CD4-positive, alpha-beta memory T cell (primary cell): ENCODE measurements around the gene PCSK2. TPM values are rescaled to one million over a fixed set of nuclear protein-coding genes. Genes with fewer than 3 reads are reported as not detected.

Experiments used
- CTCF ChIA-PET: fragments of 350-600 bp; sonication (Branson Sonifier 250); formaldehyde crosslinking; loops from one replicate; lab custom pipeline; 2021; ENCODE audit warnings: inconsistent platforms; ENCODE audit not compliant: partially characterized antibody; lab: Charles Lee
- POLR2A ChIA-PET: fragments of 350-600 bp; sonication (Branson Sonifier 250); formaldehyde crosslinking; loops from one replicate; lab custom pipeline; 2021; ENCODE audit not compliant: partially characterized antibody; lab: Charles Lee
- DNase-seq, 5 donors: peaks; one replicate each; pipeline versions ENCODE4 v3.0.0 to v3.0.0-alpha.2; 2020 to 2022; ENCODE audit warnings: mixed read lengths in 1 of 5
- H3K27ac ChIP-seq: one replicate; pipeline ENCODE4 v1.7.0; 2013; ENCODE audit warnings: low read depth, low read length
- H3K27me3 ChIP-seq: 2 replicates; pipeline ENCODE4 v1.7.0; 2013; ENCODE audit warnings: mild to moderate bottlenecking, low read length, moderate library complexity; ENCODE audit not compliant: insufficient read depth
- H3K36me3 ChIP-seq: 2 replicates; pipeline ENCODE4 v1.7.0; 2013; ENCODE audit warnings: mild to moderate bottlenecking, low read length, moderate library complexity; ENCODE audit not compliant: insufficient read depth
- H3K4me1 ChIP-seq: 2 replicates; pipeline ENCODE4 v1.7.0; 2013; ENCODE audit warnings: mild to moderate bottlenecking, low read length, moderate library complexity; ENCODE audit not compliant: insufficient read depth
- H3K4me3 ChIP-seq, 2 donors: one replicate each; pipeline ENCODE4 v1.7.0; 2013; ENCODE audit warnings: low read length in 2 of 2, mild to moderate bottlenecking in 1 of 2
- H3K9me3 ChIP-seq, 2 donors: one replicate each; pipeline ENCODE4 v1.7.0; 2013; ENCODE audit warnings: low read length in 2 of 2, control low read depth in 1 of 2; ENCODE audit not compliant: control insufficient read depth in 1 of 2
- H3K27ac Mint-ChIP-seq, 7 donors: one replicate each; pipeline ENCODE4 v1.8.0; 2020 to 2021; ENCODE audit warnings: mixed read lengths in 7 of 7, mild to moderate bottlenecking in 6 of 7, inconsistent platforms in 3 of 7, moderate library complexity in 3 of 7
- H3K27me3 Mint-ChIP-seq, 2 donors: one replicate each; pipeline ENCODE4 v1.8.0; 2020 to 2021; ENCODE audit warnings: mixed read lengths in 2 of 2
- H3K36me3 Mint-ChIP-seq, 2 donors: one replicate each; pipeline ENCODE4 v1.8.0; 2020 to 2021; ENCODE audit warnings: mixed read lengths in 2 of 2, inconsistent platforms in 1 of 2, mild to moderate bottlenecking in 1 of 2
- H3K4me1 Mint-ChIP-seq, 4 donors: one replicate each; pipeline ENCODE4 v1.8.0; 2020 to 2021; ENCODE audit warnings: mixed read lengths in 4 of 4, mild to moderate bottlenecking in 1 of 4
- H3K4me3 Mint-ChIP-seq, 8 donors: one replicate each; pipeline ENCODE4 v1.8.0; 2020 to 2021; ENCODE audit warnings: mixed read lengths in 8 of 8, mild to moderate bottlenecking in 7 of 8, moderate library complexity in 6 of 8, inconsistent platforms in 3 of 8
- H3K9me3 Mint-ChIP-seq, 8 donors: one replicate each; pipeline ENCODE4 v1.8.0; 2020 to 2021; ENCODE audit warnings: mixed read lengths in 8 of 8, mild to moderate bottlenecking in 5 of 8, inconsistent platforms in 3 of 8, moderate library complexity in 1 of 8
- intact Hi-C: fragments of 100-400 bp; cut with micrococcal nuclease; formaldehyde crosslinking; loops from one replicate; pipeline ENCODE4 v1.15.1; 2023
- polyA plus RNA-seq, 2 donors: library from polyadenylated mRNA; unstranded; fragments of 300-500 nt; fragmentation: Illumina TruSeq; gene quantifications; one replicate each; pipeline ENCODE4 v1.2.3, GENCODE V29; 2021
- total RNA-seq, 2 experiments: library from RNA; stranded (reverse); gene quantifications; one replicate each; pipeline ENCODE4 v1.2.3, GENCODE V29; 2021

PCSK2 gene
- total and polyA plus RNA-seq, 4 experiments from 2014 or later = not detected

DNA sequence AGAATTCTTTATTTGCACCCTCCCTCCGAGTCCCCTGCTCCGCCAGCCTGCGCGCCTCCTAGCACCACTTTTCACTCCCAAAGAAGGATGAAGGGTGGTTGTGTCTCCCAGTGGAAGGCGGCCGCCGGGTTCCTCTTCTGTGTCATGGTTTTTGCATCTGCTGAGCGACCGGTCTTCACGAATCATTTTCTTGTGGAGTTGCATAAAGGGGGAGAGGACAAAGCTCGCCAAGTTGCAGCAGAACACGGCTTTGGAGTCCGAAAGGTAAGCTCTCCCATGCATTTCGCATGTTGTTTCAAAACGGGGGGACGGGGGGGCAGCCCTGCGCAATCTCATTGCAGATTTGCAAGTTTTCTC lies 357 bp downstream of the PCSK2 start:
- CTCF ChIA-PET = no interaction called here
- H3K4me3 Mint-ChIP-seq = no peak overlapping the region
- Histone ChIP-seq H3K4me3 (no peak overlapping the region), H3K4me1 (no peaks in the 10 kb centered on the region), H3K27ac (no peak overlapping the region), H3K27me3 (peaks cover 4% of the 10 kb centered on the region), H3K9me3 (no peaks in the 10 kb centered on the region), H3K36me3 (no peaks in the 10 kb centered on the region)
- H3K9me3 Mint-ChIP-seq = peaks cover 0 to 10% (median 4%) of the 10 kb centered on the region in 8 donors
- no peak for DNase-seq
- H3K36me3 Mint-ChIP-seq = no peaks in the 10 kb centered on the region
- POLR2A ChIA-PET = no interaction called here
- peaks cover 0 to 15% (median 5%) of the 10 kb centered on the region in 4 donors for H3K4me1 Mint-ChIP-seq
- intact Hi-C loops = no loop called here
- peaks cover 37 to 40% of the 10 kb centered on the region in 2 donors for H3K27me3 Mint-ChIP-seq
- H3K27ac Mint-ChIP-seq = no peak overlapping the region

DNA sequence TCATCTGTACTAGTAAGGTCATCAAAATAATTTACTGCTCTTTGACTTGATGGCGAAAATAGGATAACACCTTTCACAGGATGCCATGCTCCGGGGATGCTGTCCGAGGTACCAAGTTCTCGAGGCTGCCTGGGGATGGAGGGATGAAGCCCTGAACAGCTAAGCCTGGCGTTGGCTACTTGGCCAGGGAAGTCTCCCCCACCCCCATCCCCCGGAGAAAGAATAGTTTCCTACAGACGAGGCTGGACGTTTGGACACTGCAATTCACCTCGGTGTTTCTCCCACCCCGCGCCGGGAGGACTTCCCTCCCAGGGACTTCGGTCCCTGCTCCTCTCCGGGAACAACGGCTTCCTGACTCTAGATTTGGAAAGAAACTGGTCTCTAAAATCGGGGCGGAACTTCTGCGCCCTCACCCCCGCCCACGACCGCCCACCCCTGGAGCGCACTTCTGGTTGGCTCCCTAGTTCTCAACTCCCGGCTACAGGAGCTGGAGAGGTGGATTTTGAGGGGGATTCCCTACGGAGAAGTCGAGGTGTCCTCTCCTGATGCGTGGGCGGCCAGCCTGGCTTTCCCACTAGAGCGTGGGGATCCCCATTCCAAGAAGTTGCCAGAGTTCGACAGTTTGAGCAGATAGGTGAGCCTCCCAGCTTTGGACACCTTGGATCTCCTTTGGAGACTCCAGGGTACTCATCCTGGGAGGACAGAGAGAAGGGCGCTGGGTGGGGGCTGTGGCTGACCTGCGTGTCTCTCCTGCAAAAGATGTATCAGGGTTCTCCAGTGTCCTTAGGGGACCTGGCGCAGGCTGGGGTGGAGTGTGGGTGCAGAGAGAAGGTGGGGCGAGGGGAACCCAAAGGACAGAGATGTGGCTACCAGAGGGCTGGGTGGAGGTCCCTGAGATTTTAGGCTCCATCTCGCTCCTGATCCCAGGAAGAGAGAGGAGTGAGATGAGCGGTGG lies 1.1 kb downstream of the PCSK2 start:
- Histone ChIP-seq H3K36me3 (no peaks in the 10 kb centered on the region), H3K4me3 (no peak overlapping the region), H3K4me1 (no peaks in the 10 kb centered on the region), H3K27me3 (peaks cover 4% of the 10 kb centered on the region), H3K9me3 (no peaks in the 10 kb centered on the region), H3K27ac (no peak overlapping the region)
- no peaks in the 10 kb centered on the region for H3K36me3 Mint-ChIP-seq
- ChIA-PET POLR2A (no interaction called here), CTCF (no interaction called here)
- H3K9me3 Mint-ChIP-seq = peaks cover 0 to 10% (median 4%) of the 10 kb centered on the region in 8 donors
- intact Hi-C loops = no loop called here
- peaks cover 37 to 40% of the 10 kb centered on the region in 2 donors for H3K27me3 Mint-ChIP-seq
- no peak overlapping the region for H3K27ac Mint-ChIP-seq
- DNase-seq = no peak
- H3K4me3 Mint-ChIP-seq = peak overlapping the region in 1 of 8 donors; percentile 8
- peaks cover 0 to 15% (median 5%) of the 10 kb centered on the region in 4 donors for H3K4me1 Mint-ChIP-seq

DNA sequence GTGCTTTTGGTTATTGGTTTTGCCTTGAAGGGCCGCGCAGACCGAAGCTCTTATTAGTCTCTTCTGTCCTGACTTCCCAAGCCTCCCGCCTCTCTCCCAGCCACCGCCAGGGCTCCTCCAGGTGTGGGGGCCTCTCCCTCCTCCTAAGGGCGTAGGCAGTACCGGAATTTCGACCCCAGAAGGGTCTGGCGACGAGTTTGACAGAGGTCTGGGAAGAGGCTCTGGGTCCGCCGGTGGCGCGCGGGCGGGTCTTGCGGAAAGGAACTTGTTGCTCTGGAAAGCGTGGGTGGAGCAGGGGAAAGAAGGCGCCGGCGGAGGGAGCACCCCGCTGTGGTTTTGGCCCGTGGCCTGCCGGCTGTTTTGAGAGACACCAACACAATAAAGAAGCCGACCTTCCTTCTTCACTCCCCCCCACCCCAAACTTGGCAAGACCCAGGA lies 1.8 kb downstream of the PCSK2 start:
- no peaks in the 10 kb centered on the region for H3K36me3 Mint-ChIP-seq
- peaks cover 4% of the 10 kb centered on the region for H3K27me3 ChIP-seq
- H3K27ac Mint-ChIP-seq = no peak overlapping the region
- no peaks in the 10 kb centered on the region for H3K4me1 ChIP-seq
- DNase-seq = no peak
- peaks cover 0 to 10% (median 4%) of the 10 kb centered on the region in 8 donors for H3K9me3 Mint-ChIP-seq
- CTCF ChIA-PET = no interaction called here
- H3K4me3 Mint-ChIP-seq = no peak overlapping the region
- H3K36me3 ChIP-seq = no peaks in the 10 kb centered on the region
- H3K27ac ChIP-seq = no peak overlapping the region
- H3K9me3 ChIP-seq = no peaks in the 10 kb centered on the region
- no peak overlapping the region for H3K4me3 ChIP-seq
- H3K27me3 Mint-ChIP-seq = peaks cover 33 to 37% of the 10 kb centered on the region in 2 donors
- POLR2A ChIA-PET = no interaction called here
- peaks cover 0 to 15% (median 5%) of the 10 kb centered on the region in 4 donors for H3K4me1 Mint-ChIP-seq
- intact Hi-C loops = no loop called here

DNA sequence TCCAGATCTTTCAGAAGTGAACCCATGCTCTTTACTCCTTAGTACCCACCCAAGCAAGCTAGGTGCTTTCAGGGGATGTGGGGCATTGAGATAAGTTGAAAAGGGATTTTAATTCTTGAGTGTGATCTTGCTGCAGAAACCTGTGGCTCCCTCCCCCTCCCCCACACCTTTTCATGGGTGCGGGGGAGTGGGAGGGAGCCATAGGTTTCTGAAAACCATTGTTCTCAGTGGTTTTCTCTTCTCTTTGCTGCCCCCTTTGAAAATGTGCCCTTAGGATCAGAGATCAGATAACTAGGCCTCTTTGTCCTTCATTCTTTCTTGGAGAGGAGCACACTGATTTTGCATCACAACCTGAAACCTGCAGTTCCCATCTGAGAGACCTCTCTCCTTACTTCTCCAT lies 2.4 kb downstream of the PCSK2 start:
- Histone ChIP-seq H3K9me3 (no peaks in the 10 kb centered on the region), H3K4me1 (no peaks in the 10 kb centered on the region), H3K27ac (no peak overlapping the region), H3K36me3 (no peaks in the 10 kb centered on the region), H3K27me3 (peaks cover 4% of the 10 kb centered on the region), H3K4me3 (no peak overlapping the region)
- POLR2A ChIA-PET = no interaction called here
- H3K9me3 Mint-ChIP-seq = peaks cover 0 to 10% (median 4%) of the 10 kb centered on the region in 8 donors
- H3K4me1 Mint-ChIP-seq = peaks cover 0 to 15% (median 5%) of the 10 kb centered on the region in 4 donors
- no peak overlapping the region for H3K4me3 Mint-ChIP-seq
- DNase-seq = no peak
- H3K27ac Mint-ChIP-seq = no peak overlapping the region
- CTCF ChIA-PET = no interaction called here
- intact Hi-C loops = no loop called here
- peaks cover 30 to 37% of the 10 kb centered on the region in 2 donors for H3K27me3 Mint-ChIP-seq
- H3K36me3 Mint-ChIP-seq = no peaks in the 10 kb centered on the region

DNA sequence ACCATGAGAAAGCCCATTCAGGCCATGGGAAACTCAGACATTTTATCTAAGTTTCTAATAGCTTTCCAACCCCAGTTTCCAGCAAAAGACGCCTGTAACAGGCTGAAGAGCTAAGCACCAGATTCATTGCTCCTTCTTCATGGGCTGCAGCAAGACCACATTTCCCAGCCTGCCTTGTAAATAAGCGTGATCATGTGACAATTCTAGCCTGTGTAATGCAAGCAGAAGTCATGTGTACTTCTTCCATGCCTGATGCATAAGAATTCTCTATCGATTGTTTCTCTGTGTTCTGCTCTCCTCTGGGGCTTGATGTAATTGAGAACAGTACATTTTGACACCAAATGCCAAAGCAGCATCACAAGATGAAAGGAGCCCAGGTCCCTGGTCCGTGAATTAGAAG lies 6.8 kb downstream of the PCSK2 start:
- Mint-ChIP-seq H3K27me3 (peaks cover 6 to 8% of the 10 kb centered on the region in 2 donors), H3K4me1 (peaks cover 0 to 1% (median 0%) of the 10 kb centered on the region in 4 donors), H3K4me3 (no peak overlapping the region), H3K36me3 (no peaks in the 10 kb centered on the region), H3K27ac (no peak overlapping the region), H3K9me3 (peaks cover 0 to 5% (median 0%) of the 10 kb centered on the region in 8 donors)
- H3K27ac ChIP-seq = no peak overlapping the region
- no peak overlapping the region for H3K4me3 ChIP-seq
- CTCF ChIA-PET = no interaction called here
- H3K36me3 ChIP-seq = no peaks in the 10 kb centered on the region
- no peaks in the 10 kb centered on the region for H3K9me3 ChIP-seq
- H3K4me1 ChIP-seq = no peaks in the 10 kb centered on the region
- no peak for DNase-seq
- intact Hi-C loops = no loop called here
- no peaks in the 10 kb centered on the region for H3K27me3 ChIP-seq
- POLR2A ChIA-PET = no interaction called here

DNA sequence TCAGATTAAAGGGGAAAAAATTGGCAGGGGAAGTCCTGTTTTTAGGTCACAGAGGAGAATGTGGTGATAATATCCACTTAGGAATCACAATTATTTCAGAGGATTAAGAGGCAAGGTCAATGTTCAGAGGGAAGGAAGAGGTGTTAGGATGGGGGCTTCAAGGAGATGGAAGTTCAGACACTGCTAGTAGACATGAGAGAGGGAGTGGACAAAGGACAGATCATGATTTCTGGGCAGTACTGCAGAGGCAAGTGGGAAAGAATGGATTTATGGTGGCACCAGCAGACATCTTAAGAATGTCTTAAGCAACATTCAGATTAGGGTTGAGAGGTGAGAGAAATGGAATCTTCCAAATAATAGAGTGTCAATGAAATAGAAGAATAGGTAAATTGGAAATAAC lies 9.9 kb downstream of the PCSK2 start:
- Histone ChIP-seq H3K36me3 (no peaks in the 10 kb centered on the region), H3K27ac (no peak overlapping the region), H3K4me1 (no peaks in the 10 kb centered on the region), H3K27me3 (no peaks in the 10 kb centered on the region), H3K4me3 (no peak overlapping the region), H3K9me3 (no peaks in the 10 kb centered on the region)
- H3K4me3 Mint-ChIP-seq = no peak overlapping the region
- H3K27ac Mint-ChIP-seq = no peak overlapping the region
- H3K9me3 Mint-ChIP-seq = peaks cover 0 to 6% (median 0%) of the 10 kb centered on the region in 8 donors
- no peaks in the 10 kb centered on the region for H3K4me1 Mint-ChIP-seq
- no peaks in the 10 kb centered on the region for H3K27me3 Mint-ChIP-seq
- POLR2A ChIA-PET = no interaction called here
- CTCF ChIA-PET = no interaction called here
- intact Hi-C loops = no loop called here
- no peak for DNase-seq
- no peaks in the 10 kb centered on the region for H3K36me3 Mint-ChIP-seq

DNA sequence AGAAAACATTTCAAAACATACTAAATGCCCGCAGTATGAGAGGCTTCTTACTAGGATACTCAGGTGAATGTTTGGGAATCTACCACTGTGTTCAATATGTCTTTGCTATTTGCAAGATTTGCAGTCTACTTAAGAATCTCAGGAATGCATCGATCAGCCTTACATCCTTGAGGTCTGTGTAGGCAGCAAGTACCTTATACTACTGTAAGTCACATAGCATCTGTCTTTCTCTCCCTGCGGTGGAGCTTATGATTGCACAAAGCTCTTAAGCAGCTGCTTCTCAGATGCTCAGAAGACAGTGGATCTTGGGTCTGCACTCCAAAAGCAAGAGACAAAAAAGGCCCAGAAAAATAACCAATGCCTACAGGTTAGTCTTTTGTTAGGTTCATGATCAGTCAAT lies 21.4 kb downstream of the PCSK2 start:
- no peaks in the 10 kb centered on the region for H3K27me3 Mint-ChIP-seq
- H3K27ac Mint-ChIP-seq = no peak overlapping the region
- POLR2A ChIA-PET = no interaction called here
- H3K36me3 Mint-ChIP-seq = no peaks in the 10 kb centered on the region
- H3K4me3 Mint-ChIP-seq = no peak overlapping the region
- Histone ChIP-seq H3K4me3 (no peak overlapping the region), H3K27me3 (no peaks in the 10 kb centered on the region), H3K4me1 (no peaks in the 10 kb centered on the region), H3K9me3 (no peaks in the 10 kb centered on the region), H3K36me3 (no peaks in the 10 kb centered on the region), H3K27ac (no peak overlapping the region)
- H3K4me1 Mint-ChIP-seq = no peaks in the 10 kb centered on the region
- peaks cover 0 to 5% (median 0%) of the 10 kb centered on the region in 8 donors for H3K9me3 Mint-ChIP-seq
- CTCF ChIA-PET = no interaction called here
- intact Hi-C loops = no loop called here
- no peak for DNase-seq
